DOHH2 (cell line): ENCODE data around the gene DHFR2.

ENCODE experiments used
- H3F3A ChIP-seq: fragments of 200-600 bp; sonication (generic), shearing (Covaris generic); 2 replicates; pipeline ENCODE4 v1.6.0; 2016; ENCODE audit warnings: antibody characterized with exemption, mild to moderate bottlenecking; ENCODE audit not compliant: control insufficient read depth, insufficient read depth
- H3K27ac ChIP-seq: fragments of 200-600 bp; sonication (generic); 2 replicates; pipeline ENCODE4 v1.5.1; 2014; ENCODE audit warnings: low read depth, mild to moderate bottlenecking, low read length, moderate library complexity
- H3K27me3 ChIP-seq: fragments of 200-600 bp; sonication (generic); 2 replicates; pipeline ENCODE4 v1.6.1; 2014; ENCODE audit warnings: mild to moderate bottlenecking, low read length, mixed read lengths; ENCODE audit not compliant: control insufficient read depth
- H3K36me3 ChIP-seq: fragments of 200-600 bp; sonication (generic); 2 replicates; pipeline ENCODE4 v1.6.1; 2014; ENCODE audit warnings: mild to moderate bottlenecking, low read length, moderate library complexity, mixed read lengths; ENCODE audit not compliant: control insufficient read depth
- H3K4me1 ChIP-seq: fragments of 200-600 bp; sonication (generic); 2 replicates; pipeline ENCODE4 v1.6.1; 2014; ENCODE audit warnings: mild to moderate bottlenecking, low read length, mixed read lengths; ENCODE audit not compliant: control insufficient read depth
- H3K4me2 ChIP-seq: fragments of 200-600 bp; sonication (generic); 2 replicates; pipeline ENCODE4 v1.6.0; 2014; ENCODE audit warnings: mild to moderate bottlenecking, low read length, moderate library complexity
- H3K4me3 ChIP-seq: fragments of 200-600 bp; sonication (generic); 2 replicates; pipeline ENCODE4 v1.5.1; 2014; ENCODE audit warnings: mild to moderate bottlenecking, low read length, mixed read lengths
- H3K79me2 ChIP-seq: fragments of 200-600 bp; sonication (generic); 2 replicates; pipeline ENCODE4 v1.6.1; 2014; ENCODE audit warnings: mild to moderate bottlenecking, low read length, mixed read lengths; ENCODE audit not compliant: control insufficient read depth
- H3K9me2 ChIP-seq: fragments of 200-600 bp; sonication (generic); replicated peaks from 2 replicates; pipeline ENCODE4 v1.6.1; 2014; ENCODE audit warnings: mild to moderate bottlenecking, low read length, mixed read lengths; ENCODE audit not compliant: control insufficient read depth
- H3K9me3 ChIP-seq: fragments of 200-600 bp; sonication (generic); 2 replicates; pipeline ENCODE4 v1.6.1; 2014; ENCODE audit warnings: antibody characterized with exemption, low read length, mixed read lengths; ENCODE audit not compliant: control insufficient read depth, insufficient read depth
- H4K20me1 ChIP-seq: fragments of 200-600 bp; sonication (generic); 2 replicates; pipeline ENCODE4 v1.6.0; 2014; ENCODE audit warnings: low read depth, mild to moderate bottlenecking, antibody characterized with exemption, low read length, moderate library complexity; ENCODE audit not compliant: control insufficient read depth, insufficient read depth
- CTCF ChIP-seq: fragments of 200-600 bp; sonication (generic); IDR thresholded peaks from one replicate; pipeline ENCODE4 v1.5.1; 2014; ENCODE audit warnings: antibody characterized with exemption, mild to moderate bottlenecking, low read depth, low read length; ENCODE audit not compliant: poor library complexity, severe bottlenecking
- EZH2phosphoT487 ChIP-seq: fragments of 200-600 bp; sonication (generic); IDR thresholded peaks from 2 replicates; pipeline ENCODE4 v1.6.1; 2017; ENCODE audit warnings: borderline replicate concordance, mild to moderate bottlenecking, antibody characterized with exemption, low read length, moderate library complexity, mixed read lengths

The DHFR2 gene

GRCh38 chr3:94026623-94027022 lies 36.1 kb downstream of the DHFR2 start:
- no peak overlapping the region for H3K27ac ChIP-seq

GRCh38 chr3:94024385-94024784 lies 38.3 kb downstream of the DHFR2 start:
- TF ChIP-seq CTCF: no peak
- TF ChIP-seq EZH2phosphoT487: no peak
- no peaks in the 10 kb centered on the region for H3K9me2 ChIP-seq
- no peaks in the 10 kb centered on the region for H3F3A ChIP-seq
- no peaks in the 10 kb centered on the region for H3K36me3 ChIP-seq
- H3K27me3 ChIP-seq: no peaks in the 10 kb centered on the region
- no peaks in the 10 kb centered on the region for H3K9me3 ChIP-seq
- no peaks in the 10 kb centered on the region for H4K20me1 ChIP-seq
- no peaks in the 10 kb centered on the region for H3K4me1 ChIP-seq
- H3K4me2 ChIP-seq: no peak overlapping the region
- H3K27ac ChIP-seq: no peak overlapping the region
- H3K4me3 ChIP-seq: no peak overlapping the region
- H3K79me2 ChIP-seq: no peaks in the 10 kb centered on the region

More at GRCh38 chr3:94026623-94027022, 36.1 kb downstream of the DHFR2 start:
- no peak overlapping the region for H3K4me3 ChIP-seq
- no peak for TF ChIP-seq EZH2phosphoT487
- TF ChIP-seq CTCF: no peak
- H3F3A ChIP-seq: no peaks in the 10 kb centered on the region
- no peaks in the 10 kb centered on the region for H3K4me1 ChIP-seq
- H3K9me3 ChIP-seq: no peaks in the 10 kb centered on the region
- H3K36me3 ChIP-seq: no peaks in the 10 kb centered on the region
- H3K9me2 ChIP-seq: no peaks in the 10 kb centered on the region
- no peaks in the 10 kb centered on the region for H3K79me2 ChIP-seq
- no peaks in the 10 kb centered on the region for H3K27me3 ChIP-seq
- no peaks in the 10 kb centered on the region for H4K20me1 ChIP-seq
- H3K4me2 ChIP-seq: no peak overlapping the region

GRCh38 chr3:94020293-94020692 lies 42.4 kb downstream of the DHFR2 start:
- no peaks in the 10 kb centered on the region for H3K4me1 ChIP-seq
- no peaks in the 10 kb centered on the region for H3K36me3 ChIP-seq
- TF ChIP-seq CTCF (no peak), EZH2phosphoT487 (no peak)

GRCh38 chr3:94019659-94020058 lies 43.1 kb downstream of the DHFR2 start:
- Histone ChIP-seq H4K20me1 (no peaks in the 10 kb centered on the region), H3F3A (no peaks in the 10 kb centered on the region), H3K4me2 (no peak overlapping the region), H3K4me1 (0 out of 2 replicates have a peak, but pooled peaks cover 4% of the 10 kb centered on the region), H3K27ac (no peak overlapping the region), H3K4me3 (no peak overlapping the region), H3K27me3 (no peaks in the 10 kb centered on the region), H3K36me3 (no peaks in the 10 kb centered on the region), H3K9me3 (no peaks in the 10 kb centered on the region), H3K9me2 (no peaks in the 10 kb centered on the region), H3K79me2 (no peaks in the 10 kb centered on the region)
- TF ChIP-seq CTCF: no peak
- TF ChIP-seq EZH2phosphoT487: no peak

More at GRCh38 chr3:94020293-94020692, 42.4 kb downstream of the DHFR2 start:
- Histone ChIP-seq H3K27me3 (no peaks in the 10 kb centered on the region), H3K4me2 (no peak overlapping the region), H3F3A (no peaks in the 10 kb centered on the region), H3K79me2 (no peaks in the 10 kb centered on the region), H3K4me3 (no peak overlapping the region), H4K20me1 (no peaks in the 10 kb centered on the region), H3K27ac (no peak overlapping the region), H3K9me2 (no peaks in the 10 kb centered on the region), H3K9me3 (no peaks in the 10 kb centered on the region)
